Mesenchymal stem cell (in vitro differentiated cells and primary cell): ENCODE measurements around the gene SUMO3.

Experiments used
- DNase-seq: peaks from one replicate; pipeline ENCODE4 v3.0.0-alpha.2; 2013
- H2AFZ ChIP-seq: one replicate; pipeline ENCODE4 v1.6.1; 2013; ENCODE audit warnings: low read depth, mild to moderate bottlenecking, control low read depth, inconsistent platforms, low read length, moderate library complexity
- H2AK5ac ChIP-seq: 2 replicates; pipeline ENCODE4 v1.6.1; 2013; ENCODE audit warnings: low read length, moderate library complexity, mild to moderate bottlenecking, inconsistent platforms; ENCODE audit not compliant: severe bottlenecking
- H2BK120ac ChIP-seq: one replicate; pipeline ENCODE4 v1.6.1; 2013; ENCODE audit warnings: low read depth, mild to moderate bottlenecking, inconsistent platforms, low read length, moderate library complexity
- H2BK12ac ChIP-seq, 2 experiments: one replicate each; pipeline ENCODE4 v1.6.1; 2013; ENCODE audit warnings: inconsistent platforms in 2 of 2, low read length in 2 of 2, mild to moderate bottlenecking in 2 of 2, moderate library complexity in 2 of 2, control low read depth in 1 of 2
- H2BK15ac ChIP-seq: one replicate; pipeline ENCODE4 v1.6.1; 2013; ENCODE audit warnings: mild to moderate bottlenecking, low read depth, inconsistent platforms; ENCODE audit not compliant: poor library complexity, severe bottlenecking
- H2BK5ac ChIP-seq: 2 replicates; pipeline ENCODE4 v1.6.1; 2013; ENCODE audit warnings: low read depth, mild to moderate bottlenecking, low read length, control low read depth, inconsistent platforms; ENCODE audit not compliant: poor library complexity, severe bottlenecking
- H3K14ac ChIP-seq, 2 experiments: one replicate each; pipeline ENCODE4 v1.6.1; 2013; ENCODE audit warnings: inconsistent platforms in 2 of 2, low read length in 2 of 2, control low read depth in 1 of 2, mild to moderate bottlenecking in 1 of 2, moderate library complexity in 1 of 2
- H3K18ac ChIP-seq, 2 experiments: one replicate each; pipeline ENCODE4 v1.6.1; 2013; ENCODE audit warnings: inconsistent platforms in 2 of 2, low read length in 2 of 2, control low read depth in 1 of 2, low read depth in 1 of 2, mild to moderate bottlenecking in 1 of 2
- H3K23ac ChIP-seq, 2 experiments: one replicate each; pipeline ENCODE4 v1.6.1; 2013; ENCODE audit warnings: inconsistent platforms in 2 of 2, low read length in 2 of 2, mild to moderate bottlenecking in 2 of 2, moderate library complexity in 2 of 2, control low read depth in 1 of 2
- H3K27ac ChIP-seq: 2 replicates; pipeline ENCODE4 v1.5.1; 2013; ENCODE audit warnings: mild to moderate bottlenecking, moderate library complexity, low read length, control low read depth, inconsistent platforms; ENCODE audit not compliant: poor library complexity, severe bottlenecking
- H3K27me3 ChIP-seq, 2 experiments: 2 replicates each; pipeline versions ENCODE4 v1.6.1 to v1.7.0; 2013; ENCODE audit warnings: low read length in 2 of 2, mild to moderate bottlenecking in 2 of 2, moderate library complexity in 2 of 2, control low read depth in 1 of 2, inconsistent platforms in 1 of 2; ENCODE audit not compliant: control insufficient read depth in 1 of 2, insufficient read depth in 1 of 2
- H3K36me3 ChIP-seq, 2 experiments: 2 replicates each; pipeline versions ENCODE4 v1.6.1 to v1.7.0; 2013; ENCODE audit warnings: low read length in 2 of 2, control low read depth in 1 of 2, inconsistent platforms in 1 of 2, low read depth in 1 of 2, mild to moderate bottlenecking in 1 of 2; ENCODE audit not compliant: insufficient read depth in 2 of 2, control insufficient read depth in 1 of 2
- H3K4ac ChIP-seq, 2 experiments: one replicate each; pipeline ENCODE4 v1.6.1; 2013; ENCODE audit warnings: inconsistent platforms in 2 of 2, low read length in 2 of 2, mild to moderate bottlenecking in 2 of 2, moderate library complexity in 2 of 2, control low read depth in 1 of 2, low read depth in 1 of 2
- H3K4me1 ChIP-seq: 2 replicates; pipeline ENCODE4 v1.6.1; 2013; ENCODE audit warnings: low read depth, low read length, control low read depth; ENCODE audit not compliant: control insufficient read depth, insufficient read depth
- H3K4me2 ChIP-seq: 2 replicates; pipeline ENCODE4 v1.6.1; 2013; ENCODE audit warnings: low read length, mild to moderate bottlenecking, inconsistent platforms; ENCODE audit not compliant: poor library complexity, severe bottlenecking
- H3K4me3 ChIP-seq, 2 experiments: 2 replicates each; pipeline versions ENCODE4 v1.5.1 to v1.7.0; 2013; ENCODE audit warnings: low read length in 2 of 2, mild to moderate bottlenecking in 2 of 2, control low read depth in 1 of 2, low read depth in 1 of 2; ENCODE audit not compliant: insufficient read depth in 1 of 2
- H3K79me1 ChIP-seq: replicated peaks from 2 replicates; pipeline ENCODE4 v1.6.1; 2013; ENCODE audit warnings: mild to moderate bottlenecking, control low read depth, low read length, inconsistent platforms; ENCODE audit not compliant: poor library complexity, severe bottlenecking
- H3K9ac ChIP-seq: 2 replicates; pipeline ENCODE4 v1.7.0; 2013; ENCODE audit warnings: mild to moderate bottlenecking, low read length, moderate library complexity
- H3K9me3 ChIP-seq: 2 replicates; pipeline ENCODE4 v1.7.0; 2013; ENCODE audit warnings: mild to moderate bottlenecking, low read length; ENCODE audit not compliant: control insufficient read depth
- H4K8ac ChIP-seq: one replicate; pipeline ENCODE4 v1.6.1; 2013; ENCODE audit warnings: inconsistent platforms, mild to moderate bottlenecking, low read length, moderate library complexity
- H4K91ac ChIP-seq: one replicate; pipeline ENCODE4 v1.6.1; 2013; ENCODE audit warnings: mild to moderate bottlenecking, low read length, inconsistent platforms
- WGBS: methylation state at CpG from one replicate; pipeline ENCODE4 v1.1.7; 2013; ENCODE audit warnings: mixed read lengths; 5-methylcytosine and 5-hydroxymethylcytosine counted together

SUMO3 gene

DNA sequence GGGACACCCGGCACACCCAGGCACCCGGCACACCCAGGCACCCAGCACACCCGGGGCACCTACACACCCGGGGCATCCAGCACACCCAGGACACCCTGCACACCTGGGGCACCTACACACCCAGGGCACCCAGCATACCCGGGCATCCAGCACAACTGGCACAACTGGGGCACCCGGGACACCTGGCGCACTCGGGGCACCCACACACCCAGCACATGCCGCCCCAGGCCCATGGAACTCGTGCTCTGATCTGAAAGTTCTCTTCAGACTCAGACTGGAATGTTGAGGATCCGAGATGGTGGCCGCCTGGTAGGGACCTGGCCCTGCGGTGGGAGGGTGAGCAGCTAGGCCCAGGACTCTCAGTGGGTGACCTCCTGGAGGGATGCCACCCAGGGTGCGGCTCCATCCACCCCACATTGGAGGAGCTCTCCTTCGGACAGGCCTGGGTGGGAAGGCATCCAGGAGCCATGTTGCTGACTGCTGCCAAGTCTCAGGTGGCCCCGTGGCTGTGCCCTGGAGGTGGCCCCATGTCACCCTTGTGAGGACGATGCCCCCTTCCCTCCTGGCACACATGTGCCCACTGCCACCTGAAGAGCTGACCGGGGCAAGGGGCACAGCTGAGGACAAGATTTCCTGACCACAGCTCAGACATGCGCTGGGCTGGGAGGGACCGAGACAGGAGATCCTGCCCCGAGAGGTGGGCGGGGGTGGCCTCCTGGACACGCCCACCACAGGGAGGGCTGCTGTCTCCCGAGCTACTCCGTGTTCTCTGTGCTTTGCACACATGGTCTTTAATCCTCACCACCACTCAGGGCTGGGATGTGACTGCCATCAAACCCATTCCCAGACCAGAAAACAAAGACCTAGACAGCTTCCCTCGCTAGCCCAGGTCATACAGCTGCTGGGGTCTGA, 53.3 kb downstream of the SUMO3 start:
- H2BK120ac ChIP-seq = no peak overlapping the region
- H3K27me3 ChIP-seq = peaks cover 20 to 23% of the 10 kb centered on the region in 2 experiments
- peaks cover 11 to 12% of the 10 kb centered on the region in 2 experiments for H3K36me3 ChIP-seq
- no peak overlapping the region for H3K14ac ChIP-seq
- no peak overlapping the region for H3K4ac ChIP-seq
- no peak overlapping the region for H2AFZ ChIP-seq
- no peak overlapping the region for H3K23ac ChIP-seq
- no peak overlapping the region for H3K18ac ChIP-seq
- H3K4me1 ChIP-seq = peaks cover 42% of the 10 kb centered on the region
- H3K79me1 ChIP-seq = no peaks in the 10 kb centered on the region
- no peak overlapping the region for H3K4me2 ChIP-seq
- H3K9me3 ChIP-seq = no peaks in the 10 kb centered on the region
- no peak for DNase-seq
- no peak overlapping the region for H2BK15ac ChIP-seq
- H3K4me3 ChIP-seq = no peak overlapping the region
- H2BK12ac ChIP-seq = no peak overlapping the region
- no peak overlapping the region for H3K9ac ChIP-seq
- H4K8ac ChIP-seq = no peak overlapping the region
- WGBS = 83% methylated on average over 26 of the region's 26 CpGs
- no peak overlapping the region for H4K91ac ChIP-seq
- H3K27ac ChIP-seq = no peak overlapping the region
- no peak overlapping the region for H2BK5ac ChIP-seq
- H2AK5ac ChIP-seq = no peak overlapping the region

DNA sequence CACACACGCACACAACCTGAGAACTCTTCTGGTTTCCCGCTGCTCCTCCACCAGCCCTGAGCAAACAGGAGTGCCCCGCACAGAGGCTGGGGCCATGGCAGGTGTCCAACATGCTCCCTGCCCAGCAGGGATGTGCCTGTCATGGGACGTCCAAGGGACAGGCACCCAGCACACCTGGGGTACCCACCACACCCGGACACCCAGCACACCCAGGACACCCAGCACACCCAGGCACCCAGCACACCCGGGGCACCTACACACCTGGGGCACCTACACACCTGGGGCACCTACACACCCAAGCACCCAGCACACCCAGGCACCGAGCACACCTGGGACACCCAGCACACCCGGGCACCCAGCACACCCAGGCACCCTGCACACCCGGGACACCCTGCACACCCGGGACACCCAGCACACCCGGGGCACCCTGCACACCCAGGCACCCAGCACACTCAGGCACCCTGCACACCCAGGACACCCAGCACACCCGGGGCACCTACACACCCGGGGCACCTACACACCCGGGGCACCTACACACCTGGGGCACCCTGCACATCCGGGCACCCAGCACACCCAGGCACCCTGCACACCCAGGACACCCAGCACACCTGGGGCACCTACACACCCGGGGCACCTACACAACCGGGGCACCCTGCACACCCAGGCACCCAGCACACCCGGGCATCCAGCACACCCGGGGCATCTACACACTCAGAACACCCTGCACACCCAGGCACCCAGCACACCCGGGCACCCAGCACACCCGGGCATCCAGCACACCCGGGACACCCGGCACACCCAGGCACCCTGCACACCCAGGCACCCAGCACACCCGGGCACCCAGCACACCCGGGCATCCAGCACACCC, 54.2 kb downstream of the SUMO3 start:
- no peak overlapping the region for H2AFZ ChIP-seq
- no peak overlapping the region for H2BK12ac ChIP-seq
- no peaks in the 10 kb centered on the region for H3K9me3 ChIP-seq
- no peak overlapping the region for H2BK5ac ChIP-seq
- H3K23ac ChIP-seq = no peak overlapping the region
- H3K36me3 ChIP-seq = peaks cover 6 to 12% of the 10 kb centered on the region in 2 experiments
- no peak overlapping the region for H2AK5ac ChIP-seq
- no peak overlapping the region for H4K8ac ChIP-seq
- 90% methylated on average over 16 of the region's 25 CpGs for WGBS
- no peak overlapping the region for H2BK15ac ChIP-seq
- H3K79me1 ChIP-seq = no peaks in the 10 kb centered on the region
- H3K14ac ChIP-seq = no peak overlapping the region
- peaks cover 23% of the 10 kb centered on the region in 2 experiments for H3K27me3 ChIP-seq
- H3K4ac ChIP-seq = no peak overlapping the region
- no peak overlapping the region for H3K9ac ChIP-seq
- no peak overlapping the region for H3K4me3 ChIP-seq
- H3K4me2 ChIP-seq = no peak overlapping the region
- H2BK120ac ChIP-seq = no peak overlapping the region
- H3K4me1 ChIP-seq = peaks cover 39% of the 10 kb centered on the region
- no peak for DNase-seq
- no peak overlapping the region for H3K27ac ChIP-seq
- H3K18ac ChIP-seq = no peak overlapping the region
- H4K91ac ChIP-seq = no peak overlapping the region

DNA sequence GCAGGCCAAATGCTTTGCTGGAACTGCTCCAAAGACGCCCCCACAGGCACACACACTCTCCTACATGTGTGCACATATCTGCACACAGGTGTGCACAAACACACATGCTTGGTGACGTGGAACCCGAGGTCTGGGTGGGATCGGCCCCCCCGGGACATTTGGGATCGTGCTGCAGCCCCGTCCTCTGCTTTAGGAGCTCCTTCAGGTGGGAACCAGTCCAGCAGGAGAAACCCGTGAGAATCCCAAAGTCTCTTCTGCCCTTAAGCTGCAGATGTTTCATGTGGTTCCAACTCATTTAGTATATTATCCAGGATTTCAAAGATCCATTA, 54.8 kb downstream of the SUMO3 start:
- peaks cover 32% of the 10 kb centered on the region for H3K4me1 ChIP-seq
- H2AK5ac ChIP-seq = no peak overlapping the region
- no peak overlapping the region for H2BK5ac ChIP-seq
- no peak overlapping the region for H2AFZ ChIP-seq
- no peak overlapping the region for H3K9ac ChIP-seq
- no peak overlapping the region for H3K14ac ChIP-seq
- no peak overlapping the region for H2BK15ac ChIP-seq
- no peak overlapping the region for H3K4ac ChIP-seq
- no peak overlapping the region for H3K4me3 ChIP-seq
- no peak overlapping the region for H4K91ac ChIP-seq
- no peak overlapping the region for H2BK120ac ChIP-seq
- H3K9me3 ChIP-seq = no peaks in the 10 kb centered on the region
- H3K23ac ChIP-seq = no peak overlapping the region
- H4K8ac ChIP-seq = no peak overlapping the region
- H3K27me3 ChIP-seq = peaks cover 26 to 29% of the 10 kb centered on the region in 2 experiments
- H3K36me3 ChIP-seq = peaks cover 0 to 9% of the 10 kb centered on the region in 2 experiments
- no peak overlapping the region for H3K18ac ChIP-seq
- DNase-seq = no peak
- no peak overlapping the region for H3K27ac ChIP-seq
- no peaks in the 10 kb centered on the region for H3K79me1 ChIP-seq
- H2BK12ac ChIP-seq = no peak overlapping the region
- no peak overlapping the region for H3K4me2 ChIP-seq
- whole genome bisulfite sequencing = 90% methylated on average over 8 of the region's 8 CpGs
